AG04450 (cell line): Measurements from ENCODE around the gene PDXDC1. TPM values are rescaled to one million over a fixed set of nuclear protein-coding genes. Genes with fewer than 3 reads are reported as not detected.

Experiments used
- CTCF ChIA-PET: fragments of 300-600, 350-600 bp; formaldehyde crosslinking; extraction: SDS; loops from one replicate; lab custom pipeline; 2022; ENCODE audit warnings: antibody characterized with exemption, inconsistent platforms; lab: Charles Lee
- POLR2A ChIA-PET: fragments of 350-600 bp; formaldehyde crosslinking; extraction: SDS; loops from one replicate; lab custom pipeline; 2021; ENCODE audit warnings: antibody characterized with exemption, inconsistent platforms; lab: Yijun Ruan, JAX
- DNase-seq: peaks from one replicate; pipeline ENCODE4 v3.0.0-alpha.2; 2011; ENCODE audit warnings: low read depth, low spot score
- H3K27ac ChIP-seq: one replicate; pipeline ENCODE4 v1.5.1; 2012; ENCODE audit warnings: low read depth, low read length, control low read depth
- H3K27me3 ChIP-seq: one replicate; pipeline ENCODE4 v1.6.0; 2012; ENCODE audit warnings: low read length; ENCODE audit not compliant: control insufficient read depth, insufficient read depth
- H3K4me3 ChIP-seq: 2 replicates; pipeline ENCODE4 v1.5.1; 2011; ENCODE audit warnings: mild to moderate bottlenecking, low read depth, low read length, control low read depth
- H3K9me3 ChIP-seq: 2 replicates; pipeline ENCODE4 v1.5.1; 2012; ENCODE audit warnings: low read length; ENCODE audit not compliant: control insufficient read depth, insufficient read depth
- CTCF ChIP-seq: IDR thresholded peaks from 2 replicates; pipeline ENCODE4 v1.5.1; 2011; ENCODE audit warnings: low read depth, low read length, control low read depth, inconsistent platforms
- polyA plus RNA-seq: library from polyadenylated mRNA; depleted of rRNA; stranded (reverse); fragments of >200 nt; gene quantifications from 2 replicates; pipeline ENCODE4 v1.2.3, GENCODE V29; 2011

Gene PDXDC1
- polyA plus RNA-seq, 1 experiment = 93.9 TPM

- CTCF ChIA-PET = no interaction called here
- TF ChIP-seq CTCF = no peak
Observed at GRCh38 chr16:14955546-14956231, 19.1 kb upstream of the PDXDC1 start.

GRCh38 chr16:14957576-14958322, 17.1 kb upstream of the PDXDC1 start:
- DNase-seq = no peak
- ChIA-PET CTCF (no interaction called here), POLR2A (no interaction called here)
- Histone ChIP-seq H3K4me3 (no peak overlapping the region), H3K9me3 (peaks cover 4% of the 10 kb centered on the region; the same call in 1 of the 2 replicates), H3K27ac (no peak overlapping the region), H3K27me3 (peaks cover 8% of the 10 kb centered on the region)
- no peak for TF ChIP-seq CTCF

More at GRCh38 chr16:14955546-14956231, 19.1 kb upstream of the PDXDC1 start:
- POLR2A ChIA-PET = no interaction called here
- Histone ChIP-seq H3K27ac (no peak overlapping the region), H3K27me3 (peaks cover 6% of the 10 kb centered on the region), H3K4me3 (no peak overlapping the region), H3K9me3 (peaks cover 4% of the 10 kb centered on the region; the same call in 1 of the 2 replicates)
- no peak for DNase-seq

GRCh38 chr16:14958323-14958600, 16.6 kb upstream of the PDXDC1 start:
- Histone ChIP-seq H3K27me3 (peaks cover 9% of the 10 kb centered on the region), H3K9me3 (peaks cover 7% of the 10 kb centered on the region), H3K27ac (no peak overlapping the region), H3K4me3 (no peak overlapping the region)
- CTCF ChIA-PET = no interaction called here
- POLR2A ChIA-PET = no interaction called here
- no peak for TF ChIP-seq CTCF
- no peak for DNase-seq

- POLR2A ChIA-PET = no interaction called here
- CTCF ChIA-PET = interaction anchor here (0.6 kb wide), 1 partner anchor 116 kb away, joined by 3 read pairs; no protein-coding TSS in a partner anchor
- H3K27me3 ChIP-seq = peaks cover 16% of the 10 kb centered on the region
- H3K27ac ChIP-seq = no peak overlapping the region
- H3K4me3 ChIP-seq = no peak overlapping the region
- no peak for DNase-seq
- peaks cover 14% of the 10 kb centered on the region for H3K9me3 ChIP-seq
- TF ChIP-seq CTCF = no peak
Observed at GRCh38 chr16:14958970-14959369, 15.9 kb upstream of the PDXDC1 start.
